Measurements from ENCODE around the gene MYO3B.

MYO3B gene

DNA sequence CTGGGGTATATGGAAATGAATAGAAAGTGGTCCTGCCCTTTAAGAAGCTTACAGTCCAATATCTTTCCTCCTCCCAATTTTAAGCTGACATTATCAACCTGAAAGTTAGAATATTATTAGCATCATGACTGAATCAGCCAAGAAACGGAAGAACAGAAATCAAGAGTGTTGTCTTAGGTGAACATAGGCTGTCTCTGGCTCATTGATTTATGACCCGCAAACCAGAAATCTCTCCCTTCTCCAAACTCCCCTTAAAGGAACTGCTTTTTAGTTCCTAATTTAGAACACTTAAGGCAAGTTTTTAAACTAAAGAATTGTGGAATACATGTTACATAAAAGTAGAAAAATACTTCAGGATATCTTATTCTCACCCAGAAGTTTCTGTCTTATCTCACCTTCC lies 62.7 kb downstream of the MYO3B start:
- DNase-seq: no peak
- Histone ChIP-seq H3K4me2 (ENCODE audit: low read length) (no peak overlapping the region), H3K4me1 (ENCODE audit: control insufficient read depth in 1 of 2, insufficient read depth in 2 of 2, low read length in 2 of 2) (no peaks in the 10 kb centered on the region), H3K14ac (ENCODE audit: low read length) (no peak overlapping the region), H3K36me3 (ENCODE audit: control insufficient read depth in 1 of 2, insufficient read depth in 2 of 2, low read length in 2 of 2) (no peaks in the 10 kb centered on the region), H2BK120ac (ENCODE audit: insufficient read depth, low read length, poor library complexity) (no peak overlapping the region), H4K91ac (ENCODE audit: low read depth, low read length) (no peak overlapping the region), H2BK12ac (ENCODE audit: low read length) (no peak overlapping the region), H3K9me3 (ENCODE audit: insufficient read depth, low read depth, low read length) (no peaks in the 10 kb centered on the region), H3K79me2 (ENCODE audit: control insufficient read depth, insufficient read depth, low read length, poor library complexity) (no peaks in the 10 kb centered on the region), H3K9ac (ENCODE audit: low read length) (no peak overlapping the region), H3K23ac (ENCODE audit: low read length) (no peak overlapping the region), H3K79me1 (ENCODE audit: low read length) (no peaks in the 10 kb centered on the region), H3K18ac (ENCODE audit: low read length) (no peak overlapping the region), H4K12ac (ENCODE audit: low read depth, low read length) (no peak overlapping the region), H2BK5ac (ENCODE audit: low read depth, low read length, poor library complexity) (no peak overlapping the region), H3K27me3 (ENCODE audit: insufficient read depth, low read length) (no peaks in the 10 kb centered on the region), H2AFZ (ENCODE audit: insufficient read depth, low read length, poor library complexity) (no peak overlapping the region), H2AK5ac (ENCODE audit: low read length) (no peak overlapping the region), H3K27ac (ENCODE audit: low read depth, low read length) (no peak overlapping the region), H3K4me3 (ENCODE audit: low read depth, low read length) (no peak overlapping the region), H3K4ac (ENCODE audit: low read depth, low read length) (no peak overlapping the region), H4K8ac (ENCODE audit: low read depth, low read length) (no peak overlapping the region)
- no CpG with 5 or more reads among the region's 2 CpGs for WGBS (ENCODE audit: extremely low coverage, insufficient coverage, insufficient read length)

- no CpG with 5 or more reads among the region's 2 CpGs for WGBS (ENCODE audit: extremely low coverage, insufficient coverage, insufficient read length)
- H4K8ac ChIP-seq (ENCODE audit: low read depth, low read length): no peak overlapping the region
Observed at GRCh38 chr2:170241756-170242155, 63.8 kb downstream of the MYO3B start.

GRCh38 chr2:170243118-170243837 lies 65.3 kb downstream of the MYO3B start:
- Histone ChIP-seq H4K12ac (ENCODE audit: low read depth, low read length) (no peak overlapping the region), H3K14ac (ENCODE audit: low read length) (no peak overlapping the region), H3K36me3 (ENCODE audit: control insufficient read depth in 1 of 2, insufficient read depth in 2 of 2, low read length in 2 of 2) (no peaks in the 10 kb centered on the region), H3K27ac (ENCODE audit: low read depth, low read length) (no peak overlapping the region), H3K4ac (ENCODE audit: low read depth, low read length) (no peak overlapping the region), H3K18ac (ENCODE audit: low read length) (no peak overlapping the region), H3K27me3 (ENCODE audit: insufficient read depth, low read length) (no peaks in the 10 kb centered on the region), H3K4me1 (ENCODE audit: control insufficient read depth in 1 of 2, insufficient read depth in 2 of 2, low read length in 2 of 2) (no peaks in the 10 kb centered on the region), H2BK120ac (ENCODE audit: insufficient read depth, low read length, poor library complexity) (no peak overlapping the region), H4K91ac (ENCODE audit: low read depth, low read length) (no peak overlapping the region), H2BK12ac (ENCODE audit: low read length) (no peak overlapping the region), H3K4me2 (ENCODE audit: low read length) (no peak overlapping the region), H3K23ac (ENCODE audit: low read length) (no peak overlapping the region), H3K79me1 (ENCODE audit: low read length) (no peaks in the 10 kb centered on the region), H3K4me3 (ENCODE audit: low read depth, low read length) (no peak overlapping the region), H2AK5ac (ENCODE audit: low read length) (no peak overlapping the region), H3K79me2 (ENCODE audit: control insufficient read depth, insufficient read depth, low read length, poor library complexity) (no peaks in the 10 kb centered on the region), H3K9ac (ENCODE audit: low read length) (no peak overlapping the region), H2BK5ac (ENCODE audit: low read depth, low read length, poor library complexity) (no peak overlapping the region), H3K9me3 (ENCODE audit: insufficient read depth, low read depth, low read length) (no peaks in the 10 kb centered on the region), H4K8ac (ENCODE audit: low read depth, low read length) (no peak overlapping the region), H2AFZ (ENCODE audit: insufficient read depth, low read length, poor library complexity) (no peak overlapping the region)
- no peak for DNase-seq
- no CpG with 5 or more reads among the region's 2 CpGs for WGBS (ENCODE audit: extremely low coverage, insufficient coverage, insufficient read length)

More at GRCh38 chr2:170241756-170242155, 63.8 kb downstream of the MYO3B start:
- no peak overlapping the region for H3K4me2 ChIP-seq (ENCODE audit: low read length)
- no peaks in the 10 kb centered on the region for H3K79me2 ChIP-seq (ENCODE audit: control insufficient read depth, insufficient read depth, low read length, poor library complexity)
- no peak overlapping the region for H3K23ac ChIP-seq (ENCODE audit: low read length)
- no peak overlapping the region for H3K14ac ChIP-seq (ENCODE audit: low read length)
- no peak overlapping the region for H2BK120ac ChIP-seq (ENCODE audit: insufficient read depth, low read length, poor library complexity)
- no peak overlapping the region for H2BK5ac ChIP-seq (ENCODE audit: low read depth, low read length, poor library complexity)
- H3K36me3 ChIP-seq (ENCODE audit: control insufficient read depth in 1 of 2, insufficient read depth in 2 of 2, low read length in 2 of 2): no peaks in the 10 kb centered on the region
- H3K79me1 ChIP-seq (ENCODE audit: low read length): no peaks in the 10 kb centered on the region
- H3K4ac ChIP-seq (ENCODE audit: low read depth, low read length): no peak overlapping the region
- H3K18ac ChIP-seq (ENCODE audit: low read length): no peak overlapping the region
- no peak overlapping the region for H4K12ac ChIP-seq (ENCODE audit: low read depth, low read length)
- no peaks in the 10 kb centered on the region for H3K27me3 ChIP-seq (ENCODE audit: insufficient read depth, low read length)
- no peaks in the 10 kb centered on the region for H3K9me3 ChIP-seq (ENCODE audit: insufficient read depth, low read depth, low read length)
- no peak overlapping the region for H3K9ac ChIP-seq (ENCODE audit: low read length)
- no peak overlapping the region for H2BK12ac ChIP-seq (ENCODE audit: low read length)
- no peaks in the 10 kb centered on the region for H3K4me1 ChIP-seq (ENCODE audit: control insufficient read depth in 1 of 2, insufficient read depth in 2 of 2, low read length in 2 of 2)
- H3K4me3 ChIP-seq (ENCODE audit: low read depth, low read length): no peak overlapping the region
- no peak for DNase-seq
- H2AK5ac ChIP-seq (ENCODE audit: low read length): no peak overlapping the region
- H4K91ac ChIP-seq (ENCODE audit: low read depth, low read length): no peak overlapping the region
- no peak overlapping the region for H3K27ac ChIP-seq (ENCODE audit: low read depth, low read length)
- no peak overlapping the region for H2AFZ ChIP-seq (ENCODE audit: insufficient read depth, low read length, poor library complexity)

DNA sequence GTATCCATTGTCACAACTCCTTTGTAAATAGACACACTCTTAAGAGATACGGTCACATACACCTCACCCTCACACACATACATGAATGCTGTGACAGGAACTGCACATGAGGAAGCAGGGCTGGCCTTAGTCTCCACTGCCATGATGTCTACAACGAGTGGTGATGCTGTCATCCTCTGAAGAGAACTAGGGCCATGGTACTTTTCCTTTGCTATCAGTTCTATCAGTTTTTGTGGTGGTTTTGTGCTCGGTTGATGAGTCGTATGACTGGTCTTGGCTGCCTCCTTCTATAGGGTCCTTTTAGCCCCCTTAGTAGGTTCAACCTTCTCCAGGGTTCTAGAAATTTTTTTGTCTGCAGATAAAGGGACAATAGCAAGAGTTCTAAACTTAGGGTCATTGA lies 66.0 kb downstream of the MYO3B start:
- Histone ChIP-seq H3K79me1 (ENCODE audit: low read length) (no peaks in the 10 kb centered on the region), H3K4me2 (ENCODE audit: low read length) (no peak overlapping the region), H2BK120ac (ENCODE audit: insufficient read depth, low read length, poor library complexity) (no peak overlapping the region), H3K36me3 (ENCODE audit: control insufficient read depth in 1 of 2, insufficient read depth in 2 of 2, low read length in 2 of 2) (no peaks in the 10 kb centered on the region), H2AFZ (ENCODE audit: insufficient read depth, low read length, poor library complexity) (no peak overlapping the region), H3K18ac (ENCODE audit: low read length) (no peak overlapping the region), H3K4me3 (ENCODE audit: low read depth, low read length) (no peak overlapping the region), H3K4me1 (ENCODE audit: control insufficient read depth in 1 of 2, insufficient read depth in 2 of 2, low read length in 2 of 2) (no peaks in the 10 kb centered on the region), H4K12ac (ENCODE audit: low read depth, low read length) (no peak overlapping the region), H3K9me3 (ENCODE audit: insufficient read depth, low read depth, low read length) (no peaks in the 10 kb centered on the region), H4K91ac (ENCODE audit: low read depth, low read length) (no peak overlapping the region), H3K23ac (ENCODE audit: low read length) (no peak overlapping the region), H3K79me2 (ENCODE audit: control insufficient read depth, insufficient read depth, low read length, poor library complexity) (no peaks in the 10 kb centered on the region), H3K4ac (ENCODE audit: low read depth, low read length) (no peak overlapping the region), H2BK12ac (ENCODE audit: low read length) (no peak overlapping the region), H4K8ac (ENCODE audit: low read depth, low read length) (no peak overlapping the region), H3K27ac (ENCODE audit: low read depth, low read length) (no peak overlapping the region), H3K14ac (ENCODE audit: low read length) (no peak overlapping the region), H2BK5ac (ENCODE audit: low read depth, low read length, poor library complexity) (no peak overlapping the region), H3K27me3 (ENCODE audit: insufficient read depth, low read length) (no peaks in the 10 kb centered on the region), H2AK5ac (ENCODE audit: low read length) (no peak overlapping the region), H3K9ac (ENCODE audit: low read length) (no peak overlapping the region)
- no peak for DNase-seq
- no CpG with 5 or more reads among the region's 4 CpGs for WGBS (ENCODE audit: extremely low coverage, insufficient coverage, insufficient read length)

All from trophoblast cell (in vitro differentiated cells and primary cell).